NT2/D1 (cell line): Measurements from ENCODE around the gene IMPDH1.

Experiments used
- SUZ12 ChIP-seq: IDR thresholded peaks from 2 replicates; pipeline ENCODE4 v1.6.1; 2011; ENCODE audit not compliant: insufficient read length, insufficient read depth; ENCODE audit errors: extremely low read depth
- YY1 ChIP-seq: IDR thresholded peaks from 2 replicates; pipeline ENCODE4 v1.6.1; 2011; ENCODE audit not compliant: insufficient read length, insufficient read depth

DNA sequence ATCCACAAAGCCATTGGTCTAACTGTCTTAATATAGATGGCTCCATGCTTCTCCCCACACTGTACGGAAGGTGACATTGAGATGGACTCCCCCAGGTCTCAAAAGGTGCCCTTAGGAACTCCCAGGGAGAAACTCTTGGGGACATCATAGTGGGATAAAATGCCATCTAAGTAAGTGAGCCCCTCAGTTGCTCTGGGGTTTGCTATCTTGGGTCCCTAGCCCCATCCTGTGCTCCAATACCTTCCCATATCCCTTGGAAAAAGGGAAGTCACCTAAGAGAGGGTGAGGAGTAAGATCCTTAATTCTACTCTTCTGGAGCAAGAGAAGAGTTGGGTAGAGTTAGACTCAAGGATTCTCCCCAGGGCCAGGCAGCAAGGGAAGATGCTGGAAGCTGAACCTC, 56.2 kb downstream of the IMPDH1 start:
- no peak for TF ChIP-seq SUZ12
- no peak for TF ChIP-seq YY1
